SK-N-SH treated with all-trans-retinoic acid at 6 μM for 48 hours (cell line): Measurements from ENCODE around the gene WAPL.

Experiments
- ATAC-seq: fragments of 200-7000 bp; cut with Tn5 transposase; 3 replicates; pipeline ENCODE4 v1.9.1; 2020; ENCODE audit warnings: mild to moderate bottlenecking, moderate library complexity
- ARNTL ChIP-seq: fragments of 450-650 bp; formaldehyde crosslinking; IDR thresholded peaks from 2 replicates; pipeline ENCODE4 v1.5.0; 2020; ENCODE audit warnings: low read depth, mild to moderate bottlenecking, moderate library complexity, borderline replicate concordance
- BACH2 ChIP-seq: fragments of 250-450 bp; sonication (Bioruptor Pico); IDR thresholded peaks from 2 replicates; pipeline ENCODE4 v1.9.0; 2021; ENCODE audit warnings: mild to moderate bottlenecking, borderline replicate concordance
- CSDC2 ChIP-seq: fragments of 250-450 bp; sonication (Bioruptor Pico); IDR thresholded peaks from 2 replicates; pipeline ENCODE4 v1.5.0; 2020; ENCODE audit warnings: mild to moderate bottlenecking, moderate library complexity
- CSRNP3 ChIP-seq: fragments of 250-450 bp; sonication (Bioruptor Pico); IDR thresholded peaks from 2 replicates; pipeline ENCODE4 v1.5.1; 2021; ENCODE audit warnings: mild to moderate bottlenecking, moderate library complexity
- ESRRG ChIP-seq: fragments of 250-450 bp; sonication (Bioruptor Pico); IDR thresholded peaks from 2 replicates; pipeline ENCODE4 v1.6.1; 2021; ENCODE audit warnings: mild to moderate bottlenecking
- GLIS3 ChIP-seq: fragments of 250-450 bp; sonication (Bioruptor Pico); IDR thresholded peaks from 2 replicates; pipeline ENCODE4 v1.5.0; 2020; ENCODE audit warnings: mild to moderate bottlenecking, moderate library complexity
- ISL1 ChIP-seq: fragments of 250-450 bp; sonication (Bioruptor Pico); IDR thresholded peaks from 2 replicates; pipeline ENCODE4 v2.1.2; 2022; ENCODE audit warnings: mild to moderate bottlenecking, moderate library complexity
- OSR1 ChIP-seq: fragments of 250-450 bp; sonication (Bioruptor Pico); IDR thresholded peaks from 2 replicates; pipeline ENCODE4 v1.8.0; 2022; ENCODE audit warnings: moderate library complexity, mild to moderate bottlenecking, inconsistent platforms
- PATZ1 ChIP-seq: fragments of 250-450 bp; sonication (Bioruptor Pico); IDR thresholded peaks from 2 replicates; pipeline ENCODE4 v1.8.0; 2020; ENCODE audit warnings: mild to moderate bottlenecking, moderate library complexity, borderline replicate concordance
- PPARA ChIP-seq: fragments of 250-450 bp; sonication (Bioruptor Pico); IDR thresholded peaks from 2 replicates; pipeline ENCODE4 v1.5.0; 2020; ENCODE audit warnings: mild to moderate bottlenecking, borderline replicate concordance
- RARB ChIP-seq: fragments of 250-450 bp; sonication (Bioruptor Pico); IDR thresholded peaks from 2 replicates; pipeline ENCODE4 v1.8.0; 2021; ENCODE audit warnings: mild to moderate bottlenecking, moderate library complexity
- SNAI2 ChIP-seq: fragments of 250-450 bp; sonication (Bioruptor Pico); IDR thresholded peaks from 2 replicates; pipeline ENCODE4 v1.5.0; 2020; ENCODE audit warnings: mild to moderate bottlenecking, moderate library complexity
- TCF4 ChIP-seq: fragments of 250-450 bp; sonication (Bioruptor Pico); IDR thresholded peaks from 2 replicates; pipeline ENCODE4 v1.8.0; 2021; ENCODE audit warnings: mild to moderate bottlenecking, moderate library complexity, borderline replicate concordance
- TOX ChIP-seq: fragments of 250-450 bp; sonication (Bioruptor Pico); IDR thresholded peaks from 2 replicates; pipeline ENCODE4 v1.8.0; 2021; ENCODE audit warnings: mild to moderate bottlenecking, moderate library complexity, borderline replicate concordance
- TSHZ2 ChIP-seq: fragments of 250-450 bp; sonication (Bioruptor Pico); IDR thresholded peaks from 2 replicates; pipeline ENCODE4 v1.5.0; 2020; ENCODE audit warnings: mild to moderate bottlenecking, moderate library complexity
- ZC3H10 ChIP-seq: fragments of 250-450 bp; sonication (Bioruptor Pico); IDR thresholded peaks from 2 replicates; pipeline ENCODE4 v1.5.1; 2021; ENCODE audit warnings: mild to moderate bottlenecking, moderate library complexity
- ZFP3 ChIP-seq: fragments of 250-450 bp; sonication (Bioruptor Pico); IDR thresholded peaks from 2 replicates; pipeline ENCODE4 v1.5.0; 2020; ENCODE audit warnings: mild to moderate bottlenecking, moderate library complexity
- ZFP30 ChIP-seq: fragments of 450-650 bp; formaldehyde crosslinking; IDR thresholded peaks from 2 replicates; pipeline ENCODE4 v1.5.0; 2022; ENCODE audit warnings: mild to moderate bottlenecking, moderate library complexity
- ZNF565 ChIP-seq: fragments of 450-650 bp; formaldehyde crosslinking; conservative IDR thresholded peaks from 2 replicates; pipeline ENCODE4 v1.5.0; 2020; ENCODE audit warnings: low read depth, mild to moderate bottlenecking, moderate library complexity
- ZNF70 ChIP-seq: fragments of 450-650 bp; formaldehyde crosslinking; IDR thresholded peaks from 2 replicates; pipeline ENCODE4 v1.5.0; 2020; ENCODE audit warnings: mild to moderate bottlenecking, moderate library complexity
- ZNF8 ChIP-seq: fragments of 450-650 bp; formaldehyde crosslinking; IDR thresholded peaks from 2 replicates; pipeline ENCODE4 v1.5.0; 2020; ENCODE audit warnings: mild to moderate bottlenecking, moderate library complexity
- TF ChIP-seq, protein P1 (sequence below): fragments of 250-450 bp; sonication (Bioruptor Pico); IDR thresholded peaks from 2 replicates; pipeline ENCODE4 v1.8.0; 2021; ENCODE audit warnings: low read depth, mild to moderate bottlenecking, moderate library complexity, borderline replicate concordance

The WAPL gene

GRCh38 chr10:86393362-86393761 lies 128.2 kb downstream of the WAPL start:
- no peak for ATAC-seq
- TF ChIP-seq PPARA (CRISPR knock-in tag) (no peak), GLIS3 (CRISPR knock-in tag) (no peak), TSHZ2 (CRISPR knock-in tag) (no peak), SNAI2 (CRISPR knock-in tag) (no peak), OSR1 (CRISPR knock-in tag) (no peak), ISL1 (no peak), ESRRG (no peak), ZNF565 (CRISPR knock-in tag) (no peak), CSDC2 (no peak), CSRNP3 (CRISPR knock-in tag) (no peak), TCF4 (CRISPR knock-in tag) (no peak), ZNF8 (CRISPR knock-in tag) (no peak), PATZ1 (CRISPR knock-in tag) (no peak), ZC3H10 (CRISPR knock-in tag) (no peak), RARB (CRISPR knock-in tag) (no peak), ARNTL (CRISPR knock-in tag) (no peak), TOX (CRISPR knock-in tag) (no peak), ZFP30 (CRISPR knock-in tag) (no peak), ZNF70 (CRISPR knock-in tag) (no peak)

- TF ChIP-seq OSR1 (CRISPR knock-in tag), result no peak
- TF ChIP-seq TOX (CRISPR knock-in tag), result no peak
- no peak for TF ChIP-seq GLIS3 (CRISPR knock-in tag)
- TF ChIP-seq BACH2 (CRISPR knock-in tag), result no peak
- no peak for TF ChIP-seq CSRNP3 (CRISPR knock-in tag)
- TF ChIP-seq ZFP3 (CRISPR knock-in tag), result no peak
- no peak for TF ChIP-seq ZNF70 (CRISPR knock-in tag)
- no peak for TF ChIP-seq CSDC2
- no peak for TF ChIP-seq ZNF565 (CRISPR knock-in tag)
- TF ChIP-seq ARNTL (CRISPR knock-in tag), result no peak
- TF ChIP-seq, all 23 proteins: peak for 0
- no peak for ATAC-seq
Measured at GRCh38 chr10:86392723-86393094, 128.9 kb downstream of the WAPL start.

DNA sequence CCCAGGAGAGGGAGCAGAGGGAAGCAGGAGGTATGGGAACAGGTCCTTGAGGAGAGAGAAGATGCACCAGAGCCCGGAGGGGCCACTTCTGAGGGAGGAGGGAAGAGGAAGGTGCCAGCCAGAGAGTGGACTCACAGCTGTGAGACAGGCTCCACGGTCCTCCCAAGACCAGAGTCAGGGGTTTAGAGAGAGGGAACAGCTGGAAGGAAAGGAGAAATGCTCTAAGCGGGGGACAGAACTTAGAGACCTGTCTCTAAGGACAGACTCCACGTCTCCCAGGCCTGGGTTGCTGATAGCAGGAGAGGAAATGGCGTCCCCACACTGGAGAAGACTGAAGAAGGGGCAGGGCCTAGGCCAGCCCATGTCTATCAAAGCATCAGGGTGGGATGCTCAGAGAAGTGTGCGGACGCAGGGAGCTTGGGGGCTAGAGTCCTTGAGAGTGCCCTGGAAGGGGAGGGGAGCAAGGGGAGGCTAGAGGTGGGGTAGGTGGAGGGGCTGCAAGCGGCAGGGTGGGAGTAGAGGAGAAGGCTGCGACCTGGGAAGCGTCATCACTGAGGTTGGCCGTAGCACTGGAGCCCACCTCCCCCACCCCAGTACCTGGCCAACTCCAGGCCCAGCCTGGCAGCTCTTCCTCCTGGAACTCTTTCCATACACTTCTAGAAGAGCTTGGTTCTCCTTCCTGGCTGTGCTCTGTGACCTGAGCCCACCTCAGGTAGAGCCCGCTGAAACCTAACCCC lies 129.4 kb downstream of the WAPL start:
- no peak for ATAC-seq
- no peak for TF ChIP-seq ISL1
- TF ChIP-seq RARB (CRISPR knock-in tag), result no peak
- no peak for TF ChIP-seq ZNF8 (CRISPR knock-in tag)
- TF ChIP-seq, protein P1, sequence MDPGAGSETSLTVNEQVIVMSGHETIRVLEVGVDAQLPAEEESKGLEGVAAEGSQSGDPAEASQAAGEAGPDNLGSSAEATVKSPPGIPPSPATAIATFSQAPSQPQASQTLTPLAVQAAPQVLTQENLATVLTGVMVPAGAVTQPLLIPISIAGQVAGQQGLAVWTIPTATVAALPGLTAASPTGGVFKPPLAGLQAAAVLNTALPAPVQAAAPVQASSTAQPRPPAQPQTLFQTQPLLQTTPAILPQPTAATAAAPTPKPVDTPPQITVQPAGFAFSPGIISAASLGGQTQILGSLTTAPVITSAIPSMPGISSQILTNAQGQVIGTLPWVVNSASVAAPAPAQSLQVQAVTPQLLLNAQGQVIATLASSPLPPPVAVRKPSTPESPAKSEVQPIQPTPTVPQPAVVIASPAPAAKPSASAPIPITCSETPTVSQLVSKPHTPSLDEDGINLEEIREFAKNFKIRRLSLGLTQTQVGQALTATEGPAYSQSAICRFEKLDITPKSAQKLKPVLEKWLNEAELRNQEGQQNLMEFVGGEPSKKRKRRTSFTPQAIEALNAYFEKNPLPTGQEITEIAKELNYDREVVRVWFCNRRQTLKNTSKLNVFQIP (CRISPR knock-in tag), result no peak
- TF ChIP-seq ESRRG, result no peak
- TF ChIP-seq BACH2 (CRISPR knock-in tag), result no peak
- TF ChIP-seq SNAI2 (CRISPR knock-in tag), result no peak
- no peak for TF ChIP-seq PATZ1 (CRISPR knock-in tag)
- TF ChIP-seq ZNF565 (CRISPR knock-in tag), result no peak
- TF ChIP-seq TCF4 (CRISPR knock-in tag), result no peak
- TF ChIP-seq PPARA (CRISPR knock-in tag), result no peak
